ENCODE data around the gene AKAP12.

The AKAP12 gene

GRCh38 chr6:151322570-151322969, 82.8 kb downstream of the AKAP12 start:
- H3K23ac ChIP-seq (ENCODE audit: low read length in 2 of 2) = no peak overlapping the region
- H2AK5ac ChIP-seq (ENCODE audit: low read length, severe bottlenecking) = peak overlapping the region; percentile 98
- DNase-seq = no peak
- H3K14ac ChIP-seq (ENCODE audit: low read length in 2 of 2) = no peak overlapping the region
- peaks cover 4 to 7% of the 10 kb centered on the region in 2 experiments for H3K36me3 ChIP-seq (ENCODE audit: control insufficient read depth in 1 of 2, insufficient read depth in 2 of 2, low read depth in 1 of 2, low read length in 2 of 2)
- H2BK12ac ChIP-seq (ENCODE audit: low read length in 2 of 2) = peak overlapping the region in 1 of 2 experiments; percentile 15
- H4K8ac ChIP-seq (ENCODE audit: low read length) = peak overlapping the region; percentile 25
- no peak overlapping the region for H2AFZ ChIP-seq (ENCODE audit: low read depth, low read length)
- H3K9ac ChIP-seq (ENCODE audit: low read length) = no peak overlapping the region
- H4K91ac ChIP-seq (ENCODE audit: low read length) = peak overlapping the region; percentile 11
- H3K18ac ChIP-seq (ENCODE audit: low read depth in 1 of 2, low read length in 2 of 2) = peak overlapping the region in 1 of 2 experiments; percentile 5
- peaks cover 26% of the 10 kb centered on the region for H3K79me1 ChIP-seq (replicated peaks; ENCODE audit: low read length, poor library complexity, severe bottlenecking)
- H2BK5ac ChIP-seq (ENCODE audit: low read depth, low read length, poor library complexity, severe bottlenecking) = no peak overlapping the region
- no peak overlapping the region for H3K4me2 ChIP-seq (ENCODE audit: low read length, poor library complexity, severe bottlenecking)
- no peaks in the 10 kb centered on the region for H3K27me3 ChIP-seq (ENCODE audit: control insufficient read depth in 1 of 2, insufficient read depth in 1 of 2, low read length in 2 of 2)
- 95% methylated on average over 6 of the region's 9 CpGs for WGBS
- H3K27ac ChIP-seq (ENCODE audit: low read length, poor library complexity, severe bottlenecking) = no peak overlapping the region
- no peaks in the 10 kb centered on the region for H3K9me3 ChIP-seq (ENCODE audit: control insufficient read depth, low read length)
- no peak overlapping the region for H2BK120ac ChIP-seq (ENCODE audit: low read depth, low read length)
- H3K4ac ChIP-seq (ENCODE audit: low read depth in 1 of 2, low read length in 2 of 2) = peak overlapping the region in 1 of 2 experiments; percentile 36
- H3K4me3 ChIP-seq (ENCODE audit: insufficient read depth in 1 of 2, low read depth in 1 of 2, low read length in 2 of 2) = no peak overlapping the region
- H2BK15ac ChIP-seq (ENCODE audit: low read depth, poor library complexity, severe bottlenecking) = no peak overlapping the region
- peaks cover 10% of the 10 kb centered on the region for H3K4me1 ChIP-seq (ENCODE audit: control insufficient read depth, insufficient read depth, low read depth, low read length)

GRCh38 chr6:151323791-151324487, 84.2 kb downstream of the AKAP12 start:
- WGBS = 18% methylated on average over 11 of the region's 12 CpGs

GRCh38 chr6:151324488-151324825, 84.7 kb downstream of the AKAP12 start:
- no peak overlapping the region for H3K4me2 ChIP-seq (ENCODE audit: low read length, poor library complexity, severe bottlenecking)
- H2BK15ac ChIP-seq (ENCODE audit: low read depth, poor library complexity, severe bottlenecking) = no peak overlapping the region
- peak overlapping the region in 1 of 2 experiments; percentile 31 for H3K18ac ChIP-seq (ENCODE audit: low read depth in 1 of 2, low read length in 2 of 2)
- 63% methylated on average over 3 of the region's 6 CpGs for WGBS
- H3K9ac ChIP-seq (ENCODE audit: low read length) = peak overlapping the region; percentile 92
- H2BK120ac ChIP-seq (ENCODE audit: low read depth, low read length) = peak overlapping the region; percentile 38
- no peak overlapping the region for H3K27ac ChIP-seq (ENCODE audit: low read length, poor library complexity, severe bottlenecking)
- H3K36me3 ChIP-seq (ENCODE audit: control insufficient read depth in 1 of 2, insufficient read depth in 2 of 2, low read depth in 1 of 2, low read length in 2 of 2) = peaks cover 4% of the 10 kb centered on the region in 2 experiments
- no peak overlapping the region for H3K23ac ChIP-seq (ENCODE audit: low read length in 2 of 2)
- H2BK5ac ChIP-seq (ENCODE audit: low read depth, low read length, poor library complexity, severe bottlenecking) = no peak overlapping the region
- no peak for DNase-seq
- H3K4ac ChIP-seq (ENCODE audit: low read depth in 1 of 2, low read length in 2 of 2) = no peak overlapping the region
- H3K27me3 ChIP-seq (ENCODE audit: control insufficient read depth in 1 of 2, insufficient read depth in 1 of 2, low read length in 2 of 2) = no peaks in the 10 kb centered on the region
- no peak overlapping the region for H4K91ac ChIP-seq (ENCODE audit: low read length)
- H3K14ac ChIP-seq (ENCODE audit: low read length in 2 of 2) = no peak overlapping the region
- no peak overlapping the region for H3K4me3 ChIP-seq (ENCODE audit: insufficient read depth in 1 of 2, low read depth in 1 of 2, low read length in 2 of 2)
- peaks cover 22% of the 10 kb centered on the region for H3K79me1 ChIP-seq (replicated peaks; ENCODE audit: low read length, poor library complexity, severe bottlenecking)
- peak overlapping the region; percentile 48 for H4K8ac ChIP-seq (ENCODE audit: low read length)
- no peak overlapping the region for H2AFZ ChIP-seq (ENCODE audit: low read depth, low read length)
- H3K4me1 ChIP-seq (ENCODE audit: control insufficient read depth, insufficient read depth, low read depth, low read length) = peaks cover 9% of the 10 kb centered on the region
- H2AK5ac ChIP-seq (ENCODE audit: low read length, severe bottlenecking) = peak overlapping the region; percentile 26
- H2BK12ac ChIP-seq (ENCODE audit: low read length in 2 of 2) = peak overlapping the region in 1 of 2 experiments; percentile 61
- no peaks in the 10 kb centered on the region for H3K9me3 ChIP-seq (ENCODE audit: control insufficient read depth, low read length)

More at GRCh38 chr6:151323791-151324487, 84.2 kb downstream of the AKAP12 start:
- Histone ChIP-seq H3K9ac (ENCODE audit: low read length) (peak overlapping the region; percentile 92), H2BK15ac (ENCODE audit: low read depth, poor library complexity, severe bottlenecking) (no peak overlapping the region), H3K79me1 (replicated peaks; ENCODE audit: low read length, poor library complexity, severe bottlenecking) (peaks cover 23% of the 10 kb centered on the region), H2AFZ (ENCODE audit: low read depth, low read length) (no peak overlapping the region), H4K8ac (ENCODE audit: low read length) (peak overlapping the region; percentile 48), H3K27me3 (ENCODE audit: control insufficient read depth in 1 of 2, insufficient read depth in 1 of 2, low read length in 2 of 2) (no peaks in the 10 kb centered on the region), H3K14ac (ENCODE audit: low read length in 2 of 2) (peak overlapping the region in 1 of 2 experiments; percentile 14), H4K91ac (ENCODE audit: low read length) (peak overlapping the region; percentile 57), H2AK5ac (ENCODE audit: low read length, severe bottlenecking) (peak overlapping the region; percentile 76), H3K27ac (ENCODE audit: low read length, poor library complexity, severe bottlenecking) (no peak overlapping the region), H2BK120ac (ENCODE audit: low read depth, low read length) (peak overlapping the region; percentile 38), H3K18ac (ENCODE audit: low read depth in 1 of 2, low read length in 2 of 2) (peak overlapping the region in 1 of 2 experiments; percentile 84), H3K4ac (ENCODE audit: low read depth in 1 of 2, low read length in 2 of 2) (no peak overlapping the region), H3K9me3 (ENCODE audit: control insufficient read depth, low read length) (no peaks in the 10 kb centered on the region), H3K4me3 (ENCODE audit: insufficient read depth in 1 of 2, low read depth in 1 of 2, low read length in 2 of 2) (no peak overlapping the region), H3K4me1 (ENCODE audit: control insufficient read depth, insufficient read depth, low read depth, low read length) (peaks cover 9% of the 10 kb centered on the region), H3K23ac (ENCODE audit: low read length in 2 of 2) (no peak overlapping the region), H3K4me2 (ENCODE audit: low read length, poor library complexity, severe bottlenecking) (no peak overlapping the region), H2BK5ac (ENCODE audit: low read depth, low read length, poor library complexity, severe bottlenecking) (no peak overlapping the region), H2BK12ac (ENCODE audit: low read length in 2 of 2) (peak overlapping the region; percentile 58 to 61), H3K36me3 (ENCODE audit: control insufficient read depth in 1 of 2, insufficient read depth in 2 of 2, low read depth in 1 of 2, low read length in 2 of 2) (peaks cover 4% of the 10 kb centered on the region in 2 experiments)
- peak; percentile 85 for DNase-seq

Data from mesenchymal stem cell (in vitro differentiated cells and primary cell).